Smooth muscle cell of the brain vasculature (primary cell): ENCODE data around the gene SOX13.

Experiments used
- DNase-seq: peaks from one replicate; pipeline ENCODE4 v3.0.0-alpha.2; 2012; ENCODE audit warnings: low read depth, low spot score

Gene SOX13

DNA sequence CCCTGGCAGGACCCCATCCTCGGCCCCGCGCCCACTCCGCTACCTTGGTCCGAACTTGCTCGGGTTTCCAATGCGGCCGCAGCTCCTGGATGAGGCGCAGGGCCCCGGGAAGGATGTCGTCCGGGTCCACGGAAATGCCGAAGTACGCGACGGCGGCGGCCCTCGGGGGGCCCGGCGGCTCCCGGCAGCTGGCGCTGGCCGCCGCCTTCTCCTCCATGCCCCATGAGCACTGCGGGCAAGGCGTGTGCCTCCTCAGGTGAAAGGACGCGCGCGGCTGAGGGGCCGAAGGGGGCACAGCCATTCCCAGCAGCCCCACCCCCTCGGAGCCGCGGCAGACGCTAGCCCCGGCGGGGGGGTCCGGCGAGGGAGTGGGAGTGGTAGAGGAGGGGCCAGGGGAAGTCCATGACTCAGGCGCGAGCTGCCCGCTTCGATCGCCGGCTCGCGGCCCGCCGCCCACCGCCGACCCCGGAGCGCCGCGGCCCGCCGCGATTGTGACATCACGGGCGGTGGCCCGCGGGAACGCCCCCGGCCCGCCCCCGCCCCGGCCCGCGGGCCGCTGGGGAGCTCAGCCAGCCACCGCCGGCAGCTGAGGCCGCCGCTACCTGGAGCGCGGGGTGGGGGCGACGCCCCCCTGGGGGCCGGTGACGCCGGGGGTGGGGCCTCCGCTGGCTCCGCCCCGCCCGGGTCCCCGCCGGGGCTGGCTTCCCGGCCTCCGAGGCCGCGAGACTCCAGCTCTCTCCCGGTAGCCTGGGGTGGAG lies 78.8 kb downstream of the SOX13 start, which contains the start of gene ETNK2:
Gene ETNK2, minus strand, starts transcription at position 493 of the 758 bp plus-strand sequence. Its CDS starts 192 bp downstream, at position 301.
- DNase-seq, result no peak

DNA sequence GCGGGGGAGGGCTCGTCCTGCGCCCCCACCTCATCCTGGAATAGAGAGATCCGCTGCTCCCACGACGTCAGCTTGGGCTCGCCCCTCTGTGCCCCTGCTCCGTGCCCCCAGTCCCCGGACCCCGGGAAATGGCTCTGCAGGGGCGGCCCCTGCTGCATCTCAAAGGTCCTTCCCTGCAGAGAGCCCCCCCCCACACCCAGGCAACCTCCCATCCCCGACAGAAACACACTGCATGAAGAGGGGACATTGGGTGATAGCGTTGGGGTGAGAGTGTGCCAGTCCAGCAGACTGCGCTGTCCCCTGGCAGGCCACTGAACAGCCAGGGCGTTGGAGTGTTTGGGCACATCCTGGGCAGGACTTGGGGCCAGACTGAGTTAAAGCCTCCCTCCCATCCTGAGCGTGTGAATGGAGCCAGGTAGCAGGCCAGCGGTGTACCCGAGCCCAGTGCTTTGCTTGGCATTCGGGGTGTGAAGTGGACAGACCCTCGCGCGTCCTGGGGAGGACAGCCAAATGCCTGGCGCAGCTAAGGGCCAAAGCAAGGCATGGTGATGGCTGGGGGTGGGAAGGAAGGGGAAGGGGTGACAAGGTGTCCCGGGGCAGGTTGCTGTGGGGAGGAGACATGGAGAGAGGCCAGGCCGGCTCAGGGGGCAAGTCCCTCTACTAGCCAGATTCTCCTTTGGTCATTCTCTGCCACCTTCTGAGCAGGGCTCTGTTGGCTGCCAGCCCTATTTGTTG lies 79.6 kb downstream of the SOX13 start:
- no peak for DNase-seq

- no peak for DNase-seq
These were observed 80.8 kb downstream of the SOX13 start for GRCh38 chr1:204153667-204154066.

- DNase-seq, result no peak
These were observed 81.8 kb downstream of the SOX13 start for GRCh38 chr1:204154568-204155255.

DNA sequence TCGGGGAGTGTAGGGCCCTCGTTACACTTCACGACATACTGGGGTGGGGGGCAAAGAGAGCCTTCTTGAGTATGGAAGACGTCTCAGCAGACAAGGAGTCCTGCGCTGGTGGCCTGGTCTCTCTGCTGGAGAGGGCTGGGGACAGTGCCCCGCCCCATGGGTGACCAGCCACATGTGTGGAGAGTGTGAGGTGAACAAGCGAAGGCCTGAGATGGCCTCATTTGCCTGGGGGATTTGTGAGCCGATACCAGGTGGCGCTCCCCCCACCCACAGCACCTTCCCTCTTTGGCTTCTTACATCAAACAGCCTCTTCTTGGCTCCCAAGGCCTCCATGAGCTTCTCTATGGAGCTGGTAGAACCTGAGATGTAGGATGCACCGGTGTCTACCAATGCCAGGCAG lies 83.0 kb downstream of the SOX13 start:
- DNase-seq, result no peak

- no peak for DNase-seq
These were observed 85.0 kb downstream of the SOX13 start for GRCh38 chr1:204157962-204158361.

- DNase-seq, result no peak
These were observed 88.9 kb downstream of the SOX13 start for GRCh38 chr1:204161609-204162493.

DNA sequence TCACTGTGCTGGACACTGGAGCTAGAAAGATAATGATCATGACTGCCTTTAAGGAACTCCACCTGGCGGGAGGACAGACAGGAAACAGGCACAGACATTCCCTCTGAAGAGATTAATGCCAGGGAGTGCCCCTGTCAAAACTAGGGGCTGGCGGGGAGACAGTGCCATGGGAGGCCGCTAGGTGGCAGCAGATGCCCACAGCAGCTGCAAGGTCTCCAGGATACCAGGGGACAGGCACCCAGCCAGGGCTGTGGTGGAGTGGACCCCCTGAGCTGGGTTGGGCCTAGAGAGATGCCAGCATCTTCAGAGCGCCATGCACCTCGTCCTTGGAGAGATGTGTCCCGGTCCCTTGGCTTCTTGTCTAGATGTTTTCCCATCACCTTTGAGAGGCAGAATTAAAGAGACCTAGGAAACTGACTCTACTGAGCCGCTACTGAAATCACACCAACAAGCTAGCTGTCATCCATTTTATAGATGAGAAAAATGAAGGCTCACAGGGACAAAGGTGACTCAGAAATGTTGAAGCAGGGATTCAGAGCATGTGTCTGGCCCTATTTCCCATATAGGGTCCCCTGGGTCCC lies 89.7 kb downstream of the SOX13 start:
- DNase-seq, result peak; percentile 21

DNA sequence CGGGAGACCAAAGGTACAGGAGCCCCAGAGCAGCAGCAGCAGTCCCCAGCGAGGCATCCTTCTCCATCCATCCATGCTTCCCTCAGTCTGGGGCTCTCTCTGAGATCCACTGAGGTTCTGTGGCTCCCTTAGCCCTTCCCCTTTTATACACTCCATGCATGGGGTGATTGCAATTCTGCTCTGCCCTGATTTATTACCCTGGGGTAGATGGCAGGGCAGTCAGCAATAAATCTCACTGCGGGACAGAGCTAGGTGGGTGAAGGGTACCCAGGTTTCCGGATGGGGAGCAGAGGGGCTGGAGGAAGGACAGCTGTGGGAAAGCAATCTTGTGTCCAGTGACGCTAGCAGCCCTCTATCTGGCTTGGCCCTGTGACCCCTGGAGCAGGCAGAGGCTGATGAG lies 93.3 kb downstream of the SOX13 start, which contains the start of gene REN:
Gene REN, minus strand, starts transcription at position 119 of the 400 bp plus-strand sequence. Its CDS starts 44 bp downstream, at position 75.
- DNase-seq, result no peak

- no peak for DNase-seq
These were observed 94.8 kb downstream of the SOX13 start for GRCh38 chr1:204167730-204168129.

- no peak for DNase-seq
These were observed 96.9 kb downstream of the SOX13 start for GRCh38 chr1:204169858-204170257.

DNA sequence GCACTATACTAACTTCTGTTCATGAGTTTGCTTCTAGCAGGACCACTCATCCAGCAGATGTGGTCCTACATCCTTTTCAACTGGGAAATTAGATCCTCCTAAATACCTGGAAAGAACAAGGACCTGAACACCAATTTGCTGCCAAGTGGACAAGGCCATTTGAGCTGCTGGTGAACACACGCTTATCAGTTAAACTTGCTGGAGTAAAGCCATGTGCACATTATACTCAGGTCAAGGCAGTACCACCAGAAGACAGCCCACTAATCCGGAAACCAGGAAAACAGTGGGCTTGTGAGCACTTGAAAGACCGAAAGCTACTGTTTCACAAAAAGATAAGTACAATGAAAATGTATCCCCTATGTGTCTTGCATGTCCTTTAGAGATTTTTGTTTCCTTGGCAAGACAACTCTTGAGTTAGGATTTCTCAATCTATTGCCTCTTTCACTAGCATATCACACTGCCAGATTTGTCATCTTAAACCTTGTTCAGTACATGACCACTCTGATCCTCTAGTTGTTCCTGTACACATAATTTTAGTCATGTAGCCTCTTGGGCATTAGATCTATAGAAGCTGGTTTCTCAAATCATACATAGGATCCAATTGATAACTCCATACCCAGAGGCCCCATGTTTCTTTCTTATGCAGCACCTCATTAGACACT lies 97.7 kb downstream of the SOX13 start:
- no peak for DNase-seq

GRCh38 chr1:204171751-204172178 lies 98.8 kb downstream of the SOX13 start:
- DNase-seq, result no peak

- no peak for DNase-seq
These were observed 99.6 kb downstream of the SOX13 start for GRCh38 chr1:204172404-204173029.

GRCh38 chr1:204174958-204175357 lies 102.0 kb downstream of the SOX13 start:
- DNase-seq, result no peak

GRCh38 chr1:204176049-204176448 lies 103.1 kb downstream of the SOX13 start:
- no peak for DNase-seq

DNA sequence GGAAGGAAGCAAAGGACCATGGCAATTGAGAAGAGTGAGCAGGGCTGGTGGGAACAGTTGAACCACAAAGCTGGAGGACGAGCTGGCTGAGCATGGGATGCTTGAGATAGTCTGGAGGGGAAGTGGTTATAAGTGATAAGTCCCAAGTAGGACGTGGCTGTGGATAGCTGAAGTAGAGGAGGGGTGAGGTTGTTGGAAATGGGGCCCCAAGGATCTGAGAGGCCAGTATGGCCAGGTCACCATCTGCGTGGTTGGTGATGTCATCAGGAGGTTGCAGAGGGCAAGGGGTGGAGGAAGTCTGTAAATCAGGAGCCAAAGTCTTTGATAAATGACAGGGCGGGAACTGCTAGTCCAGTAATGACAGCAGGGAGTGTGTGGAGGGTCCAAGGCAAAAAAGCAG lies 104.2 kb downstream of the SOX13 start:
- DNase-seq, result no peak
